NCI-H2171 treated with DMSO at 0.1 percent for 48 hours (cell line): ENCODE data around the gene RRP9.
"Not testable (repeated sequence)": the region's sequence is repeated elsewhere in the genome, so short reads cannot be mapped to it uniquely, and the experiment has no call there.

Experiments used
- DNase-seq: peaks from one replicate; lab custom pipeline; 2025; lab: John Stamatoyannopoulos, UW

The RRP9 gene

GRCh38 chr3:51904034-51904823 lies 37.5 kb downstream of the RRP9 start:
- DNase-seq = no peak

DNA sequence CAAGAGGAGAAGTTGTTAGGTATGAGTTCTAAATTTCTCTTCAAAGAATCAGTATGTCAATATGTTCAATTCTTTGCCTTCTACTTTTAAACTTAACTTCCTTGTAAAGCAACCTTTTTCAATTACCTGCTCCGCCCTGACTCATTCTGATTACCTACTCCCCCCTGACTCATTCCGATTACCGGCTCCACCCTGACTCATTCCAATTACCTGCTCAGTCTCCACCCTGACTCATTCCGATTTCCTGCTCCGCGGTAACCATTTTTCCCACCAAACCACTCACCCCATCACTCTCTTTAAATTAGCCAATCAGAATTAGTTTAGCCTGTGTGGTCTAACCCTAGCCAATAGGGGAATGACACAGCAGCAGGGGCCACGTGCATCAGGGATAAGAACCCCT lies 39.3 kb downstream of the RRP9 start:
- DNase-seq = not testable (repeated sequence)

- DNase-seq = not testable (repeated sequence)
Measured at GRCh38 chr3:51900043-51900442, 41.7 kb downstream of the RRP9 start.

DNA sequence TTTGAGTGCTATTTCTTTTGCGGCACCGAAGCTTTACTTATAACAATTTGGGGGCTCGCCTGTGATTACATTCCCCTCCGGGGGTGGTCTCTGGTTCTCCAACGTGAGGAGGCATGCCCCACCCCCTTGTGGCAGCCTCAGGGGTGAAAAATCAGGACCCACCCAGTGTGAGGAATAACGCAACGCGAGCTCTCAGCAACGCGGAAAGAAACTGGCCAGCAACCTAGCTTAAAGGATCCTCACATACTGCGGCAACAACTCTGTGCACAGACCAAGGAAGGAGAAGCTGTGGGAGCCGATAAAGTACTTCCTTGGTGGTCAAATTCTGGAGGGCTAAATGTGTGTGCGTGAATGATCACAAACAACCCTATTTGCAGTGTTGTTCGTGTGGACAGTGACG lies 44.3 kb downstream of the RRP9 start:
- no peak for DNase-seq

DNA sequence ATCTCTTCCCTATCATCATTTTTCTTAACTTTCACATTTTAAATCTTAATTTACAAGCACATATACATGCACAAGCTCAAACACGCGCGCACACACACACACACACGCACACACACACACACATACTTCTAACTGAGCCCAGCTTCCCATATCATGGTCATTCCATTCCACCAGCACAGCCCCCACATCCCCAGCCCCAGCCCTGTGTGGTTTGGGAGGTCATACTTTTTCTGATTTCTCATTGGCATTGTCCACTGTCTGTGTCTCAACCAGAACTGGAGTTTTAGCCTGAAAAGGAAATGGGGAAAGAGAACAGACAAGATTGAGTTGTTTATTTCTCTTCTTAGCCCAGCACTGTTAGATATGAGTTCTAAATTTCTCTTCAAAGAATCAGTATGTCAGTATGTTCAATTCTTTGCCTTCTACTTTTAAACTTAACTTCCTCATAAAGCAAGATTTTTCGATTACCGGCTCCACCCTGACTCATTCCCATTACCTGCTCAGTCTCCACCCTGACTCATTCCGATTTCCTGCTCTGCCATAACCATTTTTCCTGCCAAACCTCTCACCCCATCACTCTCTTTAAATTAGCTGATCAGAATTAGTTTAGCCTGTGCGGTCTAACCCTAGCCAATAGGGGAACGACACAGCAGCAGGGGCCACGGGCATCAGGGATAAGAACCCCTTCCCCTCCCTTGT lies 44.9 kb downstream of the RRP9 start:
- DNase-seq = no peak

DNA sequence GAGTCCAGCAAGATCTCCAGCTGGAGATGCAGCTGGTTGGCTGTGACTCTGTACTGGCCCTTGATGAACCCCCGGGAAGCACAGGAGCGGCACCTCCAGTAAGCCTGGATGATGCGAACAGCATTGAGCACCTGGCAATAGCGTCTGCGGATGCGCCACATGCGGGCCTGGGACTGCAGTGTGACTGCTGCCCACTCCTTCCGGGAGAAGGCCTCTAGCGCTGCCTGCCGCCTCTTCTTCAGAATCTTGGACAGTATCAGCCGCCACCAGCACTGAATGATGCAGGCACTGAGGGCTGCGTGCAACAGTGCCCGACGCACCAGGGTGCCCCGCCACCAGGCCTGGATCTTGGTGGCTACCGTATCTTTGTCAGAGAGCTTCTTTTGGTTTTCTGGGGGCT lies 46.8 kb downstream of the RRP9 start:
- DNase-seq = no peak

GRCh38 chr3:51894391-51894790 lies 47.3 kb downstream of the RRP9 start:
- no peak for DNase-seq

- DNase-seq = no peak
Measured at GRCh38 chr3:51891242-51892039, 50.3 kb downstream of the RRP9 start.

- no peak for DNase-seq
Measured at GRCh38 chr3:51888463-51889105, 53.1 kb downstream of the RRP9 start.

GRCh38 chr3:51887620-51888019 lies 54.1 kb downstream of the RRP9 start:
- DNase-seq = no peak

GRCh38 chr3:51886447-51886846 lies 55.3 kb downstream of the RRP9 start:
- no peak for DNase-seq
